GM19397 (cell line): ENCODE measurements around the gene FOXA1.

Experiments used
- ATAC-seq: cut with Tn5 transposase; IDR thresholded peaks from one replicate; pipeline ENCODE4 v1.9.1; 2021; ENCODE audit warnings: mild to moderate bottlenecking, moderate library complexity; ENCODE audit not compliant: unreplicated experiment

The FOXA1 gene

GRCh38 chr14:37594971-37595808 lies at the start of gene FOXA1, which contains the start of gene TTC6:
FOXA1 (minus strand) TSS chr14:37595249; CDS start chr14:37594972, 277 bp downstream.
TTC6 (plus strand) TSS chr14:37595629; CDS start chr14:37622065, 26,436 bp downstream.
- no peak for ATAC-seq

- ATAC-seq, result no peak
These were observed 48.7 kb upstream of the FOXA1 start for GRCh38 chr14:37643701-37644100.

- ATAC-seq, result no peak
These were observed 47.1 kb upstream of the FOXA1 start for GRCh38 chr14:37642125-37642524.

GRCh38 chr14:37641117-37641516 lies 46.1 kb upstream of the FOXA1 start:
- ATAC-seq, result no peak

DNA sequence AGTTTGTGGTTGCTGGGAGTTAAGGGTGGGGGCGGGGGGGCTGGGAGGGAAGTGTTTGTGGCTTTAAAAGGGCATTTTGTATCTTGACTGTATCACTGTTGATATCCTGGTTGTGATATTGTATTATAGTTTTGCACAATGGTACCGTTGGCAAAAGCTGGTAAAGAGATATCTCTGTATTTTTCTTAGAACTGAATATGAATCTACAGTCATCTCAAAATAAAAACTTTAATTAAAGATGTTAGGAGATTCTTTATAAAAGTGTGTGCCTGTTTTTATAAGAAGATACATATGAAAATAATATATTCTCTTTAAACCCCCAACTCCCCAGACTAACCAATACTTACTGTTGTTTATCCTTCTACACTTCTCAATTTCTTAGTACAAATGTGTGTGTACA lies 43.5 kb upstream of the FOXA1 start:
- ATAC-seq, result no peak

DNA sequence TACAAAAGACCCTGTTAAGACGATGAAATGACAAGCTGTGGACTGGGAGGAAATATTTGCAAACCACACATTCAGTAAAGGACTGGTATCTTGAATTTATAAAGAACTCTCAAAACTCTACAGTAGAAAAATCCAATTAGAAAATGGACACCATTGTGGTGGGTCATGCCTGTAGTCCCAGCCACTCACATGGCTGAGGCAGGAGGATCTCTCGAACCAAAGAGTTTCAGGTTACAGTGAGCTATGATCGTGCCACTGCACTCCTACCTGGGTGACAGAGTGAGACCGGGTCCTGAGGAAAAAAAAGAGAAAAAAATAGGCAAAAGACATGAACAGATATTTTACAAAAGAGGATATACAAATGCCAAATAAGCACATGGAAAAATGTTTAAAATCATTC lies 42.3 kb upstream of the FOXA1 start:
- no peak for ATAC-seq

GRCh38 chr14:37625597-37626595 lies 30.8 kb upstream of the FOXA1 start:
- ATAC-seq, result no peak

DNA sequence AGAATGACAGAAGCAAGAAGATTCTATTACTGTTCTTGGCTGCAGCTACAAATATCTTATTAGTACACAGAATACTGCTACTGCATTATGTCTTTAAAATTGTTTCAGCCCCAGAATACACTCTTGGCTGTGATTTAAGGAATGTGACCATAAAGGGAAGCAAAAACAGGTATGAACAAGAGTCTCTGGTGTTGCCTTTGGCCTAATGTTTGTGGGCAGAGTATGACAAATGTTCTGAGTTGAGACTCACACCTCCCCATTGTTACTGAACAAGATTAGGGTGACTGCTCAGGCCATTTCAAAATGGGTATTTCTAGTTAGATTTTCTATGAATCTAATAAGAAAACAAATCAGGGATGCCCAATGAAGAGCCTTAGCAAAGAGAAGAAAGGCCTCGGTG lies 28.9 kb upstream of the FOXA1 start:
- no peak for ATAC-seq

DNA sequence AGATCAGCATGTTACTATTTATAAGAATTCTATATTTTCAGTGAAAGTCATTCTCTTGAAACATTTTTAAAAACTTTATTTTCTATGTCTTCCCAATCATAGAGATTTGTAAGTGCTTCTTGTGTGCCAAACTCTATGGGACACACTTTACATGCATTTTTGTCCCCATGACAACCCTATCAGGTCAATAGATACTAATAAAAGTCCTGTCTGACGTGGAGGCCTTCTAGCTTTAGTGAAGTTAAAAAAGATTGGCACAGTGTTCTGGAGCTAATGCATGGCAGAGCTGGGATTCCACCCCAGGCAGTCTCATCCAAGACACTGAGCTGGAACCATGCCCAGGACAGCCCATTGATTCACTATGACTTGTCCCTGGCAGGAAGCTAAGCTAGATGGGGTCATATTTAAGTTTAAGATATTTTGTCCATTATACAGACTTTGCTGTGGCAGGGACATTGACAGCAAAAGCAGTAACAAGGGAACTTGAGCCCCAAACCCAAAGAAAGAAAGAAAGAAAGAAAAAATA lies 28.4 kb upstream of the FOXA1 start:
- ATAC-seq, result no peak

DNA sequence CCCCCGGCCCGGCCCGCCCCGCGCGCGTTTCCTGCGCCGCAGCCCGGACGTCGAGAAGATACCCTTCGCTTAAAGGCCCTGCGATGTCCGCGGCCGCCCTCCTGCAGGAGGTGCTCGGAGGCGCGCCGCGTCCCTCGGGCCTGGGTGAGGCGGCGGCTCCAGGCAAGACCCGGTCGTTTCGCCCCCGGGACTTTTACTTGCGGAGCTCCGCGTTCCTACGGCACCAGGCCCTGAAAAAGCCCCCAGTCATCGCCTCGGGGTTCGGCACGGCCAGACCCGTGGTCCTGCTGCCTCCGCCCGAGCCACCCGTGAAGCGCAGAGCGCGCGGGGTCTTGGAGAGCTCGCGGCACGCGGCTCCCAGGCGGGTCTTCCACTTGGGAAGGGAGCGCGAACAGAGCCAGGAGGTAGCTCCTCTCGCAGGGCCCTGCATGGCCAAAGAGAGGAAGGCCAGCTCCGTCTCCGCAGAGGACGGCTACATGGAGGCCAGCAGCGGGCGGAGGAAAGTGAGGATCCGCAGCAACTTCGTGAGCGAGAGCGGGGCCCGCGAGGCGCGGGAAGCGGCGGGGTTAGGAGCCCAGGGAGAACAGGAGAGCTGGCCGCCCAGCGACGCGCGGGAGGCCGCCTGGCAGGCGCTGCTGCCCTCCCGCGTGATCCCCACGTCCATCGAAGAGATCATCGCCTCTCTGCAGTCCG lies 27.3 kb upstream of the FOXA1 start:
- no peak for ATAC-seq

GRCh38 chr14:37620856-37621255 lies 25.8 kb upstream of the FOXA1 start:
- no peak for ATAC-seq

DNA sequence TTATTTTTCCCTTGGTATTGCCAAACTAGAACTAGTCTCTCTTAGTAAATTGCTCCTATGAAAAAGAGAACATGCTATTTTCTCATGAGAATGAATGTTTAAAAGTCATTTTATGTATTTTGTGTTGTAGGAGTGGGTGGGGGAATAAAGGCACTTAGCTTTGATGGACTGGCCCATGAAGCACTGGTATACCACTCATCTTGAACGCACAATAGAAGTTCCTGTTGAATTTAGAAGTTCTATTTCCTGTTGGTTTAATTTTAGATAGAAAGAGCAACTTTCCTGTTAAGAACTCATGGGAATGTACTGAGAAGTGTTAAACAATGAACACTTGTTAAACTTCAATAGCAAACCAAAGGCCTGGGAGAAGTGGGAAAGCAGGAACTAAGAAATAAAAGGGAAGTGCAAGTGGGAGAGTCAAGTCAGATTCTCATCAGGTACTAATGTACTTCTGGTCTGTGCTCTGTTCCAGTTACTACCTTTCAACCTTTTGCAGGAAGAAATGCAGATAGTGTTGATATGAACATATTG lies 23.5 kb upstream of the FOXA1 start:
- no peak for ATAC-seq

- no peak for ATAC-seq
These were observed 22.9 kb upstream of the FOXA1 start for GRCh38 chr14:37617864-37618365.

- no peak for ATAC-seq
These were observed 21.8 kb upstream of the FOXA1 start for GRCh38 chr14:37616853-37617252.

DNA sequence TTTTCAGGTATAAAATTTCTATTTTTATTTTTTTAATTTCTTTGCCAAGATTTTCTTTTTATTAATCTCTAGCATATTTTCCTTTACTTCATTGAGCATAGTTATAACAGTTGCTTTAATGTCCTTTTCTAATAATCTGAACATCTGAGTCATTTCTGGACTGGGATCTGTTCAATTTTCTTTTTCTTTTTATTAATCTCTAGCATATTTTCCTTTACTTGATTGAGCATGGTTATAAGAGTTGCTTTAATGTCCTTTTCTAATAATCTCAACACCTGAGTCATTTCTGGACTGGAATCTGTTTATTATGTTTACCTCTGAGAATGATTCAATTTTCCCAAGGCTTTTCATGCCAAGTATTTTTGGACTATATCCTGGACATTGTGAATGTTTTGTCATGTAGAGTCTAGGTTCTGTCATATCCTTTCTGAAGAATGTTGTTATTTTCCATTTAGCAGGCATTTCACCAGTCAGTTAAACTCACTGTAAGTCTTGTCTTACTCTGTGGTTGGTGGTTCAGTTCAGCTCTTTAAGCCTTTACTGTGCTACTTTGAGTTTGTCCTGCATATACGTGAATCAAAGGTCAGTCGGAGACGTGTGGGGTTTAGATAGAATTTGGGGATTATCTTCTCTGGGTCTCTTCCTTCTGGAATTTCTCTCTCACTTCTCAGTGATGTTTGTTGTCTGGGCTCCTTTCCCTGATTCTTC lies 20.7 kb upstream of the FOXA1 start:
- ATAC-seq, result no peak

- ATAC-seq, result no peak
These were observed 16.0 kb upstream of the FOXA1 start for GRCh38 chr14:37610945-37611523.

GRCh38 chr14:37608649-37609048 lies 13.6 kb upstream of the FOXA1 start:
- ATAC-seq, result no peak

- ATAC-seq, result no peak
These were observed 11.6 kb upstream of the FOXA1 start for GRCh38 chr14:37606678-37607077.

GRCh38 chr14:37603688-37604251 lies 8.7 kb upstream of the FOXA1 start:
- ATAC-seq, result no peak
